Natural killer cell treated with Interleukin-12 subunit alpha and Interleukin-12 subunit beta and Interleukin-15 and Interleukin-18, amount 100 ng/mL, for 72 hours (primary cell): ENCODE data around the gene A1BG. TPM values are rescaled to one million over a fixed set of nuclear protein-coding genes. Genes with fewer than 3 reads are reported as not detected.

ENCODE experiments used
- ATAC-seq, 2 donors: fragments of 150-1000 bp; cut with Tn5 transposase in 1 of 2; sonication (Bioruptor Pico), chemical (Tn5 transposase) in 1 of 2; 2 replicates each; pipeline ENCODE4 v1.10.0; 2021
- DNase-seq: peaks from one replicate; pipeline ENCODE4 v3.0.0; 2022; ENCODE audit warnings: low spot score
- H3K27ac Mint-ChIP-seq, 2 donors: 1 replicate in 1 of 2; 2 replicates in 1 of 2; pipeline ENCODE4 v1.8.0; 2022; ENCODE audit warnings: mixed read lengths in 2 of 2, mild to moderate bottlenecking in 1 of 2, moderate library complexity in 1 of 2
- H3K27me3 Mint-ChIP-seq, 2 donors: 1 replicate in 1 of 2; 2 replicates in 1 of 2; pipeline ENCODE4 v1.8.0; 2022; ENCODE audit warnings: mixed read lengths in 2 of 2
- H3K36me3 Mint-ChIP-seq: one replicate; pipeline ENCODE4 v1.8.0; 2022; ENCODE audit warnings: mixed read lengths
- H3K4me1 Mint-ChIP-seq, 2 donors: 1 replicate in 1 of 2; 2 replicates in 1 of 2; pipeline ENCODE4 v1.8.0; 2022; ENCODE audit warnings: low read depth in 2 of 2, mixed read lengths in 2 of 2, mild to moderate bottlenecking in 1 of 2
- H3K4me3 Mint-ChIP-seq: one replicate; pipeline ENCODE4 v1.8.0; 2022; ENCODE audit warnings: mixed read lengths
- H3K9me3 Mint-ChIP-seq: 2 replicates; pipeline ENCODE4 v1.8.0; 2022; ENCODE audit warnings: mixed read lengths
- total RNA-seq, 2 donors: library from RNA; stranded (reverse); gene quantifications; one replicate each; pipeline ENCODE4 v1.2.3, GENCODE V29; 2022

The A1BG gene
- total RNA-seq, 2 donors from 2014 or later, result 4.4 to 5.2 TPM

- Mint-ChIP-seq H3K4me3 (no peak within 1 kb of the TSS), H3K27me3 (peaks cover 0 to 2% of the 10 kb centered on the region in 2 donors), H3K36me3 (peaks cover 14% of the 10 kb centered on the region), H3K27ac (no peak within 1 kb of the TSS), H3K4me1 (peaks cover 6 to 17% of the 10 kb centered on the region in 2 donors), H3K9me3 (no peaks in the 10 kb centered on the region)
- DNase-seq (peak; percentile 37), ATAC-seq (peak in 1 of 2 donors; percentile 17)
Measured at GRCh38 chr19:58395220-58395978, 42.1 kb upstream of the A1BG start, which contains the start of gene RNF225. Gene RNF225 (plus strand): TSS chr19:58395656. CDS start chr19:58396090, 434 bp downstream.

- H3K27me3 Mint-ChIP-seq, result peaks cover 0 to 2% of the 10 kb centered on the region in 2 donors
Measured at GRCh38 chr19:58394821-58395219, 41.5 kb upstream of the A1BG start.

GRCh38 chr19:58393725-58394033 is 40.4 kb upstream of the A1BG start:
- Mint-ChIP-seq H3K36me3 (peaks cover 21% of the 10 kb centered on the region), H3K9me3 (no peaks in the 10 kb centered on the region), H3K4me3 (no peak overlapping the region), H3K27ac (no peak overlapping the region), H3K4me1 (peaks cover 13 to 19% of the 10 kb centered on the region in 2 donors), H3K27me3 (peaks cover 0 to 2% of the 10 kb centered on the region in 2 donors)
- no peak for DNase-seq
- ATAC-seq, result no peak

More at GRCh38 chr19:58394821-58395219, 41.5 kb upstream of the A1BG start:
- Mint-ChIP-seq H3K36me3 (peaks cover 14% of the 10 kb centered on the region), H3K9me3 (no peaks in the 10 kb centered on the region), H3K4me1 (peaks cover 6 to 16% of the 10 kb centered on the region in 2 donors), H3K4me3 (no peak overlapping the region), H3K27ac (no peak overlapping the region)
- peak; percentile 28 for DNase-seq
- ATAC-seq, result no peak

GRCh38 chr19:58392945-58393724 is 39.8 kb upstream of the A1BG start:
- Mint-ChIP-seq H3K4me1 (peaks cover 15 to 20% of the 10 kb centered on the region in 2 donors), H3K9me3 (no peaks in the 10 kb centered on the region), H3K36me3 (peaks cover 24% of the 10 kb centered on the region), H3K4me3 (no peak overlapping the region), H3K27ac (no peak overlapping the region), H3K27me3 (peaks cover 0 to 2% of the 10 kb centered on the region in 2 donors)
- ATAC-seq (no peak), DNase-seq (no peak)

GRCh38 chr19:58388175-58388526 is 34.9 kb upstream of the A1BG start:
- Mint-ChIP-seq H3K4me3 (peak overlapping the region; percentile 90), H3K27ac (peak overlapping the region; percentile 93 to 95), H3K4me1 (peaks cover 24 to 28% of the 10 kb centered on the region in 2 donors), H3K9me3 (no peaks in the 10 kb centered on the region), H3K27me3 (no peaks in the 10 kb centered on the region), H3K36me3 (peaks cover 14% of the 10 kb centered on the region)
- DNase-seq (no peak), ATAC-seq (no peak)

- Mint-ChIP-seq H3K4me1 (peaks cover 21 to 28% of the 10 kb centered on the region in 2 donors), H3K9me3 (no peaks in the 10 kb centered on the region), H3K4me3 (peak overlapping the region; percentile 90), H3K27ac (peak overlapping the region; percentile 93 to 95), H3K36me3 (peaks cover 14% of the 10 kb centered on the region), H3K27me3 (no peaks in the 10 kb centered on the region)
- DNase-seq (no peak), ATAC-seq (no peak)
Measured at GRCh38 chr19:58387338-58388174, 34.3 kb upstream of the A1BG start.

- Mint-ChIP-seq H3K4me3 (peak within 1 kb of the TSS; percentile 90), H3K27me3 (no peaks in the 10 kb centered on the region), H3K9me3 (no peaks in the 10 kb centered on the region), H3K27ac (peak within 1 kb of the TSS; percentile 93 to 95), H3K4me1 (peaks cover 25 to 33% of the 10 kb centered on the region in 2 donors), H3K36me3 (peaks cover 14% of the 10 kb centered on the region)
- DNase-seq (peak; percentile 97), ATAC-seq (peak; percentile 95 to 97)
Measured at GRCh38 chr19:58386576-58387337, 33.5 kb upstream of the A1BG start, which contains the start of gene RPS5. Gene RPS5 (plus strand): TSS chr19:58387269. CDS start chr19:58388138, 869 bp downstream.

GRCh38 chr19:58385891-58386575 is 32.7 kb upstream of the A1BG start:
- no peaks in the 10 kb centered on the region for H3K9me3 Mint-ChIP-seq
- peaks cover 14% of the 10 kb centered on the region for H3K36me3 Mint-ChIP-seq
- H3K4me1 Mint-ChIP-seq, result peaks cover 25 to 32% of the 10 kb centered on the region in 2 donors
- H3K27ac Mint-ChIP-seq, result peak overlapping the region; percentile 93 to 95
- DNase-seq, result no peak
- H3K4me3 Mint-ChIP-seq, result peak overlapping the region; percentile 90
- ATAC-seq, result peak; percentile 0 to 12
- H3K27me3 Mint-ChIP-seq, result no peaks in the 10 kb centered on the region

- H3K4me3 Mint-ChIP-seq, result peak overlapping the region; percentile 90
- ATAC-seq (no peak), DNase-seq (no peak)
- no peaks in the 10 kb centered on the region for H3K27me3 Mint-ChIP-seq
- peaks cover 14% of the 10 kb centered on the region for H3K36me3 Mint-ChIP-seq
- peaks cover 21 to 29% of the 10 kb centered on the region in 2 donors for H3K4me1 Mint-ChIP-seq
- H3K9me3 Mint-ChIP-seq, result no peaks in the 10 kb centered on the region
- peak overlapping the region; percentile 93 to 95 for H3K27ac Mint-ChIP-seq
Measured at GRCh38 chr19:58385313-58385890, 32.1 kb upstream of the A1BG start.

- peak overlapping the region; percentile 67 to 95 for H3K27ac Mint-ChIP-seq
- no peaks in the 10 kb centered on the region for H3K27me3 Mint-ChIP-seq
- peaks cover 26 to 30% of the 10 kb centered on the region in 2 donors for H3K4me1 Mint-ChIP-seq
- peaks cover 4% of the 10 kb centered on the region for H3K36me3 Mint-ChIP-seq
- H3K9me3 Mint-ChIP-seq, result no peaks in the 10 kb centered on the region
- ATAC-seq, result no peak
- no peak for DNase-seq
- no peak overlapping the region for H3K4me3 Mint-ChIP-seq
Measured at GRCh38 chr19:58382997-58383603, 29.8 kb upstream of the A1BG start.

- ATAC-seq (no peak), DNase-seq (no peak)
- no peaks in the 10 kb centered on the region for H3K9me3 Mint-ChIP-seq
- H3K27ac Mint-ChIP-seq, result peak overlapping the region; percentile 83 to 95
- H3K4me3 Mint-ChIP-seq, result peak overlapping the region; percentile 91
- no peaks in the 10 kb centered on the region for H3K36me3 Mint-ChIP-seq
- no peaks in the 10 kb centered on the region for H3K27me3 Mint-ChIP-seq
- peaks cover 17 to 18% of the 10 kb centered on the region in 2 donors for H3K4me1 Mint-ChIP-seq
Measured at GRCh38 chr19:58381460-58382212, 28.3 kb upstream of the A1BG start.
